ENCODE data around the gene KLK4.

Gene KLK4, protein sequence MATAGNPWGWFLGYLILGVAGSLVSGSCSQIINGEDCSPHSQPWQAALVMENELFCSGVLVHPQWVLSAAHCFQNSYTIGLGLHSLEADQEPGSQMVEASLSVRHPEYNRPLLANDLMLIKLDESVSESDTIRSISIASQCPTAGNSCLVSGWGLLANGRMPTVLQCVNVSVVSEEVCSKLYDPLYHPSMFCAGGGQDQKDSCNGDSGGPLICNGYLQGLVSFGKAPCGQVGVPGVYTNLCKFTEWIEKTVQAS

DNA sequence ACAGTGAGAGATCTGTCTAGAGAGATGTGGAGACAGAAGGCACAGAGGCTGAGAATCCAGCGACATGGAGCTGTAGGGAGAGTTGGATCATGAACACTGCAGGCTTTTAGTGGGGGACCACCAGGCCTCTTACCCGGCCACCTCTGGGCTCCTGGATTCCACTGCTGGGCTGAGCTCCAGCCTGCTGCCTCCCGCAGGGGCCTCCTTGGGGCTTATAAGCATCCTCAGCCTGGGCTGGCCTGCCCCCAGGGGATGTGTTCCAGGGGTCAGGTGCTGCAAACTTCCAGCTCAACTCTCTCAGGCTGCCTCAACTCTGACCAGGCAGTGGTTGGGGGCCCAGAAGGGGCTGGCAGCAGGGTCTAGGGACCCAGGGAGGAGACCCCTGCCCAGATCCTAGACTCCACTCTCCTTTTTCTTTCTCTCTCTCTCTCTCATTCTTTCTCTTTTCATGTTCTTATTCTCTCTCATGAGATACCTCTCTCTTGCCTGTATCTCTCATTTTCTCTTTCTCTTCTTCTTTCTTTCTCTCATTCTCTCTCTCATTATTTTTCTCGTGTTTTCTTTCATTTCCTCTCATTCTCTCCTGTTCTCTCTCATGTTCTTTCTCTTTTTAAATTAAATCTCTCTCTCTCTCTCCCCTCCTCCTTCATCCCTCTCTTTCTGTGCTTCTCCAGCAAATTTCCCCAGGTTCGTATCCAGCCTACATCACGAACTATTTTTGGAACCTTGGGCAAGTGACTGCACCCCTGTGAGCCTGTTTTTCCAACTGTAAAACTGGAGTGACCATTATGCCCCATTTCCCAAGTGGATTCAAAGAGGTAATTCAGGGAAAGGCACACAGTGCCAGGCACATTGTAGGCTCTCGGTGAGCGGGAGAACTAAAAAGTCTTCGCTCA is at the start of gene KLK4:
Gene KLK4, minus strand, starts transcription at position 190 of the 896 bp plus-strand sequence. CDS start 657 bp downstream, outside the sequence.
- no peak for DNase-seq

DNA sequence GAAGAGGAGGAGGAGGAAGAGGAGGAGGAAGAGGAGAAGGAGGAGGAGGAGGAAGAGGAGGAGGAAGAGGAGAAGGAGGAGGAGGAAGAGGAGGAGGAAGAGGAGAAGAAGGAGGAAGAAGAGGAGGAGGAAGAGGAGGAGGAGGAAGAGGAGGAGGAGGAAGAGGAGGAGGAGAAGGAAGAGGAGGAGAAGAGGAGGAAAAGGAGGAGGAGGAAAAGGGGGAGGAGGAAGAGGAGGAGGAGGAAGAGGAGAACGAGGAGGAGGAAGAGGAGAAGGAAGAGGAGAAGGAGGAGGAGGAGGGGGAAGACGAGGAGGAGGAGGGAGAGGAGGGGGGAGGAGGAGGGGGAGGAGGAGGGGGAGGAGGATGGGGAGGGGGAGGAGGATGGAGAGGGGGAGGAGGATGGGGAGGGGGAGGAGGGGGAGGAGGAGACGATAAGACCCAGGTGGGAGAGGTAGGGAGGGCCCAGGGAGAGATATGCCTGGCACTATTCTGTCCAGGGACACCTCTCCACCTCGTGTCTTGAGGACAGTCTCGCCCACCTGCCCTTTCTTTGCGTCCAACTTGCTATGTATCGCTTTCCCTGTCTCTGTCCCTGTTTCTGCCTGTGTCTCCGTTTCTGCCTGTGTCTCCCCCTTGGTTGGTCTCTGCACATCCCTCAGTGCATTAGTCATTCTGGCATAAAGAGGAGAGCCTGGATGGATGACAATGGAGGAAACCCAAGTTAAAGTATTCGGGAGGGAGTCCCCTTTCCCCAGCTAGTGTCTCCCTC is 48.7 kb upstream of the KLK4 start:
- no peak for DNase-seq

DNA sequence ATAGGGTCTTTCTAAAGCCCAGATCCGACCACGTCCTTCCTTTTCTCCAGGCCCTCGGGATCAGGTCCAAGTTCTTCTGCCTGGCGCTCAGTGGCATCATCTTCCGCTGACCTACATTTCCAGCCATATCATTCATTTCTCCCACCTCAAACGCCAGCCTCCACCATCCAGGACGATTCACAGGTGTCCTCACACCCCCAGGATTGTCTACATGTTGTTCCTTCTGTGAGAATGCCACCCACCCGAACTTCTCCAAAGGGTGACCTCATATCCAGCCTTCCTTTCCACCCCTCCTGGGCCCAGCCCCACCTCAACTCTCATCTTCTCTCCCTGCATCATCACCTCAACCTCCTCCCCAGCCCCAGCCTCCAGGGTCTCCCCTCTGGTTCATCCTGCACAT is 46.4 kb upstream of the KLK4 start:
- no peak for DNase-seq

DNA sequence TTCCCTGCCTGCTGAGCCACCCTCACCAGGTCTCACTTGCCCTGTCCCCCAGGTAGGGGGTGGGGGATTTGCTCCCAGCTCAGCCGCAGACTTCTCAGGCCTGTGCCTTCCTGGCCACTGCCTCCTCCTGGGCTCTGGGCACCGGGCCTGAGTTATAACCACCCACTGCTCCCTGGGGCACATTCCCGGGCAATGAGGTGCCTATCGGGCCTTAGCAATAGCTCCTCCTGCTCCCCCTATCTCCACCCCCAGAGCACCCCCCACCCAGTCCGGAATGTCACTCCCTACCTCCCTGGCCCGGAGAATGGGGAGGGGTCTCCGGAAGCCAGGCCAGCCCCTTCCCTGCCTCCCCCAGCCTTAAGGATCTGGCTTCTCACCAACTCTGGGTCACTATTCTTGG is 41.7 kb upstream of the KLK4 start, which contains the start of gene KLK5:
Gene KLK5, minus strand, starts transcription at position 129 of the 400 bp plus-strand sequence. CDS start 381 bp downstream, outside the sequence.
- no peak for DNase-seq

DNA sequence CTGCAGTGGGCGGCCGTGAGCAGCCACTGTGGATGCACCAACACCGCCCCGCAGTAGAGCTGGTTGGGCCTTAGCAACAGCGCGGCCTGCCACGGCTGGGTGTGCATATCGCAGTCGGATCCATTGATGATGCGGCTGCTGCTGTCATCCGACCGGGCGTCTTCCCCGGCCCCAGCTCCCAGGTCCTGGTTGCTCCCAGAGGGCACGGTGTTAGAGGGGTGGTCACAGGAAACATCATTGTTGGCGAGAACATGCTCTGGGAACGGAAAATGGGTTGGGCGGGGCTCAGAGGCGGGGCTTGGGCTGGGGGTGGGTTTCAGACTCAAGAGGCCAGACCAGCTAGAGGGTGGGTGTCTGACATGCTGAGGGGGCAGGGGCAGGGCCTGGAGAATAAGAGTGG is 38.7 kb upstream of the KLK4 start:
- DNase-seq = no peak

DNA sequence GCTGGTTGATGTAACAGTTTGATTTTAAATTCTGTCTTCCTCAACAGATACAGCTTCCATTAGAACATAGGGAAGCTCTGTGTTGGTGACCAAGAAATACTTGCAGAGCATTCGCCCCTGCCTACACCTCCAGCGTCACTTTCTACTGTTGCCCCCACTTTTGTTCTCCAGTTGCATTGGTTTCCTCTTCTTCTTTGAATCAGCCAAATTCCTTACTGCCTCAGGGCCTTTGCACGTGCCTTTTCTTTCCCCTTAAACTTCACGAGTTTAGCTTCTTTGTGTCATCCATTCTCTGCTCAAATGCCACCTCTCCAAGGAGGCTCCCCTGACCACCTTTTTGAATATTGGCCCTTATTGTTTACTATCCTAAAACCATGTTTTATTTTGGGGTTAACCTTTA is 35.9 kb upstream of the KLK4 start:
- DNase-seq = no peak

DNA sequence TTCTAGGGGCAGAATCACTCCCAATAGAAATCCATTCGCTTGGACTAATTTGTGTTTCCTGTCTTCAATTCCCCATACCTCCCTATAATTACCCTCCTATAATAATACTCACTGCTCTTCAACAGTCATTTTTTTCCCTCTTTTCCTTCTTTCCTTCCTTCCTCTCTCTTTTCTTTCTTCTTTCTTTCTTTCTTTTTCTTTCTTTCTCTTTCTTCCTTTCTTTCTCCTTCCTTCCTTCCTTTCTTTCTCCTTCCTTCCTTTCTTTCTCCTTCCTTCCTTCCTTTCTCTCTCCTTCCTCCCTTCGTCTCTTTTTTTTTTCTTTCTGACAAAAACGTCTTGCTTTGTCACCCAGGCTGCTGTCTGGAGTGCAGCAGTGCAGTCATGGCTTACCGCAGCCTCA is 33.6 kb upstream of the KLK4 start:
- no peak for DNase-seq

DNA sequence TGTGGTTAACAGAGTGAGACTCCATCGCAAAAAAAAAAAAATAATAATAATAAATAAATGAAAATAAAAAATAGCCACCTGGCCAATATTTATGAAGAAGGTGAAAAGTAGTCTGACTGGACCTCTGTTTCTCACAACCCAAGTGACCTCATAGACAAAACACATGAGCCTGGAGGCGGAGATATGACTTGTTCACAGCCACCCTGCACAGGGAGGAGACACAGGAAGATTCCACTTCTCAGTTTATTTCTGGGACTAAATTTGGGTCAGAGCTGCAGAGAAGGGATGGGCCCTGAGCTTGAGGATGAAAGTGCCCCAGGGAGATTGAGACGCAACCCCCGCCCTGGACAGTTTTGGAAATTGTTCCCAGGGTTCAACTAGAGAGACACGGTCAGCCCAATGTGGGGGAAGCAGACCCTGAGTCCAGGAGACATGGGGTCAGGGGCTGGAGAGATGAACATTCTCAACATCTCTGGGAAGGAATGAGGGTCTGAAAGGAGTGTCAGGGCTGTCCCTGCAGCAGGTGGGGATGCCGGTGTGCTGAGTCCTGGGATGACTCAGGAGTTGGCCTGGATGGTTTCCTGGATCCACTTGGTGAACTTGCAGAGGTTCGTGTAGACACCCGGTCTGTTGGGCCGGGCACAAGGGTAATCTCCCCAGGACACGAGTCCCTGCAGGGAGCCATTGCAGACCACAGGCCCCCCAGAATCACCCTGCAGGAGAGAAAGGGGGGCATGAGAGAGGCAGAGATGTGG is 32.1 kb upstream of the KLK4 start:
- DNase-seq = no peak

DNA sequence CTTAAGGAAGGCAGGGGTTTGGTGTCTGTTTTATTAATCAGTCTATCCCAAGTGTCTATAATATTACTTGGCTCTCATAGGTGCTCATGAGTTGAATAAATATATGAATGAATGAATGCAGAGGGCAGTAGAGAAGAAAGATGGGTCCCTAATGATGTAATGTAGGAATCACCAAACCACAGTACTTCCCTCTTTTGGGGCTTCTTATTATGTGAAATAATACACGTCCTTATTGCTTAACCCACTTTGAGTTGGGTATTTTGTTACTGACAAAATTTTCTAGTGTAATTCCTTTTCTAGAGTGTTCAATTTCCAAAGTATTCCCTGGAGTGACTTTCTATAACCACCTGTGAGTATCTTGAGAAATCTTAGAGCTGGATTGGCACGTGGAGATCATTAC is 28.4 kb upstream of the KLK4 start:
- no peak for DNase-seq

DNA sequence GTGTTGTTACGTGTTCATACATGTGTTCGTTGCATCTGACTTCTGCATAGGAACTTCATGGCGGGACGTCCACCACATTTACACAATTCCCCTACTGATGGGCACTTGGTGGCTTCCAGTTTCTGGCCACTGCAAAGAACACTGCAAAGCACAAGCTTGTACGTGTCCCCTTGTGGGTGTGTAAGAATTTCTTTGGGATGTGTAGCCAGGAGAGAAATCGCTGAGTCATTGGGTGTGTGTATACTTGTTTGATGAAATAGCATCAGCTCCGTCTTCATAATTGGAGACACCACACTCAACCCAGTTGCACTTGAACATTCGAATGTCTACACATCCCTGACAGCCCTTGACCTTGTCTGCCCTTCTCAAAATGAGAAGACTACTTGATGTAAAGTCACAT is 22.4 kb upstream of the KLK4 start:
- no peak for DNase-seq

DNA sequence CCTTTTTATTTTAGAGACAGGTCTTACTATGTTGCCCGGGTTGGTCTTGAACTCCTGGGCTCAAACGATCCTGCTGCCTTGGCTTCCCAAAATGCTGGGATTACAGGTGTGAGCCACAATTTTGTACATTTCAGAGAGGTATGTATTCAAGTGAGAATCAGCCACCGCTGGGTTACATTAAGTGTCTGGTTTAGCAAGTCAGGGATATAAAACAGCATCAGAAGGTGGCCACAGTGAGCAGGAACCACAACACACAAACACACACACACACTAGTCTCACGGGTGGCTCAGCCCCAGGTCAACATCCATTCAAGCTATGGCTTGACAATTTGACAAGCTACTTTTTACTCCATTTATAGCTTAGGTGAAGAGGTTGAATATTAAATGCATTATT is 21.5 kb upstream of the KLK4 start:
- no peak for DNase-seq

DNA sequence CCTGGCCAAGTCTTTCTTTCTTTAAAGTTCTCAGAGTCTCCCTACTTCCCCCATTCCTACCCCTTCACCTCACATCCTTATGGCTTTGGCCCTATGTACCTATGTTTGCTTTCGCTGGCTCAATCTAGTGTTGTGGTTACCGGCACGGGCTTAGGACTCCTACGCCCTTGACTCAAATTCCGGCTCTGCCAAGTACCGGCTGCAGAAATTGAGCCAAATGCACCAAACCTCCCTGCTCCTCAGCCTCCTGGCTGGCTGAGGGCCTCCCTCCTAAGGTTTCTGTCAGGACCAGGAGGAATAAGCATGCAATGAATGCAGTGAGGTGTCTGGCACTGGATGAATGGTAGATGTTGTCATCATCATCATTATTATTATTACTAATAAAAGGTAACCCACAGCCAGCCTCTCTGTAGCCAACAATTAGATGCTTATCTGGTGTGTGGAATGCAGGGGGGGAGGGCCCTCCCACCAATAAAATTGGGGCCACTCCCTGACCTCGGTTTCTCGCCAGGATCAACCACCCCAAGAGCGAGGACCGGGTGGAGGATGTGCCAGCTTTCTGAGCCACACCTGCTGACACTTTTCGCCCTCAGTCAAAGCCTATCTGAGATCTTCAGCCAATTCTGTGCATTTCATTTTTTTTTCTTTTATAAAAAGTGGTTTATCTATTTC is 21.0 kb upstream of the KLK4 start:
- DNase-seq = no peak

DNA sequence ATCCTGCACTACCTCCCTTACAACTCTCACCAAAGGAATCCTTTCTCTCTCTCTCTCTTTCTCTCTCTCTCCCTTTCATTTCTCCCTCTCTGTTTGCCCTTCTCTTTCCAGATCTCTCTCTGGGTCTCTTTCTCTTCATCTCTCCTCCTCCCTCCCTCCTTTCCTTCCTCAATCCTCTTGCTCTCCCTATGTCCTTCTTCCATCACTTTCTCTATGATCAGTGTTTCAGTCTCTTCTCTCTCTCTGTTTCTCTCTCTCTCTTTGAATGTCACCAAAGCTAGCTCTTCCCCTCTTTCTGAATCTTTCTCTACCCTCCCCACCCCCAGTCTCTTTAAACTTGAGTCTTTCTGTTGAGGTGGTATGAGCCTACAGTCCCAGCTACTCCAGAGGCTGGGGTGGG is 19.8 kb upstream of the KLK4 start:
- no peak for DNase-seq

DNA sequence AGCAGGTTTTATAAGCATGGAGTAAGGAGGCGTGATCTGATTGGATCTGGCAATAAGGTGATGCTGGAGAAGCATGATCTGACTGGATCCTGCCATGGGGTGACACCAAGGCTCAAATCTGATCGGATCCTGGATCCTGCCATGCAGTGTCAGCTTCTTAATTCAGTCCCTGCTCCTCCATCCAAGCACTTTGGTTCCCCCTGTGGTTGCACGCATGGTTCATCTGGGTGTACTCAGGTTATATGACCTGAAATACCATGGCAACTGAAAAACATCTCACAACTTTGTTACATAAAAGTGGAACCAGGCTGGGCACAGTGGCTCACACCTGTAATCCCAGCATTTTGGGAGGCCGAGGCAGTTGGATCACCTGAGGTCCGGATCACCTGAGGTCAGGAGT is 17.6 kb upstream of the KLK4 start:
- no peak for DNase-seq

DNA sequence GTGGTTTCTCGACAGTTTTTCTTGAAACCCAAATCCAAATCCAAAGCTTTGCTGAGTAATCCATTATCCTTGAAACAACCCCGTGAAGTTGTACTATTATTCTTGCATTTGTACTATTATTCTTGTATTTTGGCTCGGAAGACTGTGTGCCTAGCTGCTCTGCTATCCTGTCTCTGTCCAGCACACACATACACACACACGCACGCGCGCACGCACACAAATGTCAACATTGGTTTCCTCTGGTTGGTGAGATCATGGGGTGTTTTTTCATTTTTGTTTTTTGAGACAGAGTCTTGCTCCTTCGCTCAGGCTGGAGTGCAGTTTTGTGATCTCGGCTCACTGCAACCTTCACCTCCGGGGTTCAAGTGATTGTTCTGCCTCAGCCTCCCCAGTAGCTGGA is 14.9 kb upstream of the KLK4 start:
- DNase-seq = no peak

DNA sequence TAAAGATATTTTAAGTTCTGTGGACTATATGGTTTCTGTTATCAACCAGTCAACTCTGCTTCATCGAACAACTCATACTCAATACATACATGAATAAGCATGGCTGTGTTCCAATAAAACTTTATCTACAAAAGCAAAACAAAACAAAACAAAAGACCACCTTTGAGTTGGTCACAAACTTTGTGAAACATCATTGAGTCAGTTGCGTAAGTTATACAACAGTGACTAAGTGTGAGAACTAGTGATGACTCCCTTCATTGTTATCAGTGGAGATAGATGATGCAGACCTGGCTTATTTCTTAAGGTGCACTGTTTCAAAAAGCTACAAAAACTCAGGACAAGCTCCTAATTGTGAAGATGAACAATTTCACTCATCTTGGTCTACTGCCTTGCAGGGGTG is 14.5 kb upstream of the KLK4 start:
- DNase-seq = no peak

DNA sequence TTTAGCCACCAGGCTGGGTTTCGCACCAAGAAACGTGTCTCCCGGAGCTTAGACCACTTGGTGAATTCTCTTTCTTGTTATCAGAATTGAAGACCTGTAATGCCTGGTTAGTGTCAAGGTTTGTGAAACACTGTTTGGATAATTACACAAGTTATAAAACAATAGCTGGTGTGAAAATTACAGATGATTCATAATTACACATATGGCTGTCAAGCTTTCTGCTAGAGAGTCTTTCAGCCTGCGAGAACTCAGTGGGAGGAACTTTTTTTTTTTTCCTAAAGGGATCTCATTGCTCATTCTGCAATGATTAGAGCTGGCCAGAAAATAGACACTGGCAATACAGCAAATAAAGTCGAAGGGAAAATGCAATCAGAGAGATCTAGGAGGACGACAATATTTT is 13.4 kb upstream of the KLK4 start:
- no peak for DNase-seq

DNA sequence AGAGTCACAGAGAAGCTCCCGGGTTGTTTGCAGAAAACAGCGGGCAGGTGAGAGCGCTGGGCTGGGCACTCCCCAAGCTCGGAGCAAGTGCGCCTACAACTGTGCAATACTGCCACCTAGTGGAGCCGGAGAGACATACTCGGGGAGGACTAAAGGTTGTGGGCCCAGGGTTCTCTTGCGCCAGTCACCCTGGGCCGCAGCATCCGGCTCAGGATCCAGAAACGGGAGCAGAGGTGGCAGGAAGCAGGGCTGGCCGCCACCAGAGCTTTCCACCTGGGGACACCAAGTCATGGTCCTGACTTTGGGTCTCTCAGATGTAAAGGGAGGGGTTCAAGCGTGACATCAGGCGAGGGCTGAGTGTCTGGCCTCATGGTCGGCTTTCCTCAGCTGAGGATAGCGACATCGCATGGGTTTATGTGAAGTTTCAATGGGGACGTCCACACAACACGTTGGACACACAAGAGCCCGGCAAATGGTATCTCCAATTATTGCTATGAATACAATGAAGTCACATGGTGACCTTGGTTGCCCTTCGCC is 11.2 kb upstream of the KLK4 start:
- peak; percentile 90 for DNase-seq

DNA sequence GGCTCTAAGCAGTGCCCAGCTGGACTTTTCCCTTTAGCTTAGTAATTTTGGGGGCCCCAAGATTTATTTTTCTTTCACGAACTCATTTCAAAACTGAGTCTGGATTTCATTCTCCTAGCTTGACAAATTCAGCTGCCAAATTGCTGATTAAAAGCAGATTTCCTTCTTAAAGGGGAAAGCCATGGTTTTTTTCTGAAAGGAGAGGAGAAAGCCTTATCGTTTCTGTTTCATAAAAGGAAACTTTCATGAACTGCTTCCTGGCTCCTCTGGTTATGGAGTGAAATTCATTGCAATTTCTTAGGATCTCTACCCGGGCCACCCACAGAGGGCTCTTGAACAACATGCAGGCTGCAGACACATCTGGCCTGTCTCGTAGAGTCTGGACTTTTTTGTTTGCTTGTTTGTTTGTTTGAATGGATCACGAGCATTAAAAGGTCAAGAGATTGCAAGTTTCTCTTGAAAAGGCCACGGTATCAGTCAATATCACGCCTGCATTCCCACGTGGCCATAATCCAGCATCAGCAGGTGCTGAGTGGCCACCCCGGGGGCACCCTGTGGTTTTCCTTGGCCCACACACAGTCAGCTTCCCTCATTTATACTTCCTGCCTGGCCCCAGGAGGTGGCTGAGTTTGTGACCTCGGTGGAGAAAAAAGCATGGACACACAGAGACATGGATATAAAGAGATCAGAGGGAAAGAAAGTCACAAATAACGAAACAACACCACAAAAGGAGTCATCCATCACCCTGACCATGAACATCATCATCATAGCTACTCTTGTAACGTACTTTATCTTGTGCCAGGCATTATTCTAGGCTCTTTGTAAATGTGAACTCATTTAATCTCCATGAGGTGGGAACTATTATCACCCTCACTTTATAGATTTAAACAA is 10.5 kb upstream of the KLK4 start:
- no peak for DNase-seq

DNA sequence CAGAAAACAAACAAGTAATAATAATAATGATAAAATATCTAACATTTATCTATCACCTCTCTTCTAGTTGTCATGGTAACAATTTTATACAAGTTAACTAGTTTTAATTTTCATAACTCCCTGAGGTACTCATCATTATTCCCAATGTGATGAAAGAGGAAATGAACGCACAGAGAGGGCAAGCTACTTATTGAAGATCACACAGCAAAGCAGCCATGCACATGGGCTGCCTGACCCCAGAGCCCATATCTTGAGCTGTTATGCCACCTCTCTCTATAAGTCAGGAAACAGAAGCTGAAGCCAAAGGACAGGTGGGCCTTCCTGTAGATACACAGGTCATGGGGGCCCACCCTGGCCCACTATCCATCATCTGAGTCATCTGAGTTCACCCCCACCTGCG is 4.9 kb upstream of the KLK4 start:
- DNase-seq = no peak

Data from activated effector memory CD4-positive, alpha-beta T cell treated with anti-CD3 and anti-CD28 coated beads, Interleukin-2, amount 50 U/mL, for 16 hours (primary cell).